Activated CD4-positive, alpha-beta T cell treated with anti-CD3 and anti-CD28 coated beads for 1 hour (primary cell): Measurements from ENCODE around the gene LIN28A.
"Not testable (repeated sequence)": the region's sequence is repeated elsewhere in the genome, so short reads cannot be mapped to it uniquely, and the experiment has no call there.

Experiments used
- DNase-seq: peaks from one replicate; pipeline ENCODE4 v3.0.0-alpha.2; 2020

Gene LIN28A

GRCh38 chr1:26410706-26411623 is at the start of gene LIN28A:
Gene LIN28A, plus strand, starts transcription at chr1:26410817. Its CDS starts 75 bp downstream, at chr1:26410892.
- no peak for DNase-seq

GRCh38 chr1:26361605-26362122 is 49.0 kb upstream of the LIN28A start:
- DNase-seq: no peak

- DNase-seq: no peak
Measured at GRCh38 chr1:26362331-26362730, 48.3 kb upstream of the LIN28A start.

GRCh38 chr1:26363549-26364448 is 46.8 kb upstream of the LIN28A start:
- DNase-seq: peak; percentile 75

GRCh38 chr1:26364956-26365355 is 45.7 kb upstream of the LIN28A start:
- no peak for DNase-seq

- DNase-seq: no peak
Measured at GRCh38 chr1:26367441-26367840, 43.2 kb upstream of the LIN28A start.

- no peak for DNase-seq
Measured at GRCh38 chr1:26368006-26368405, 42.6 kb upstream of the LIN28A start.

GRCh38 chr1:26368486-26368885 is 42.1 kb upstream of the LIN28A start:
- no peak for DNase-seq

- DNase-seq: no peak
Measured at GRCh38 chr1:26370591-26371382, 39.8 kb upstream of the LIN28A start.

- no peak for DNase-seq
Measured at GRCh38 chr1:26372039-26372438, 38.6 kb upstream of the LIN28A start.

GRCh38 chr1:26372611-26373010 is 38.0 kb upstream of the LIN28A start, which contains the start of gene ZNF683:
Gene ZNF683, minus strand, starts transcription at chr1:26372750. Its CDS starts 4,179 bp downstream, at chr1:26368571.
- not testable (repeated sequence) for DNase-seq

- DNase-seq: no peak
Measured at GRCh38 chr1:26373281-26373680, 37.3 kb upstream of the LIN28A start.

- no peak for DNase-seq
Measured at GRCh38 chr1:26373789-26374188, 36.8 kb upstream of the LIN28A start.

GRCh38 chr1:26374361-26374760 is 36.3 kb upstream of the LIN28A start:
- DNase-seq: not testable (repeated sequence)

GRCh38 chr1:26375081-26375480 is 35.5 kb upstream of the LIN28A start:
- DNase-seq: no peak

- DNase-seq: no peak
Measured at GRCh38 chr1:26376050-26376449, 34.6 kb upstream of the LIN28A start.

- DNase-seq: peak; percentile 62
Measured at GRCh38 chr1:26378088-26378878, 32.3 kb upstream of the LIN28A start.

GRCh38 chr1:26378879-26379251 is 31.8 kb upstream of the LIN28A start:
- DNase-seq: no peak

GRCh38 chr1:26384076-26384475 is 26.5 kb upstream of the LIN28A start:
- DNase-seq: no peak

GRCh38 chr1:26385063-26385462 is 25.6 kb upstream of the LIN28A start:
- DNase-seq: not testable (repeated sequence)

GRCh38 chr1:26387447-26387846 is 23.2 kb upstream of the LIN28A start:
- no peak for DNase-seq
